MCF 10A (cell line): Measurements from ENCODE around the gene HOXC12. TPM values are rescaled to one million over a fixed set of nuclear protein-coding genes. Genes with fewer than 3 reads are reported as not detected.

ENCODE experiments used
- BruUV-seq: library from RNA; stranded (reverse); fragments of 400-500 nt; replicated peaks from 2 replicates; lab custom pipeline; 2021; lab: Mats Ljungman, UMichigan
- CTCF ChIA-PET: fragments of 300-600 bp; sonication (Branson Sonifier 250); formaldehyde crosslinking; extraction: SDS; loops from one replicate; lab custom pipeline; 2021; ENCODE audit warnings: antibody characterized with exemption, inconsistent platforms; lab: Yijun Ruan, JAX
- POLR2A ChIA-PET: fragments of 300-600, 350-650 bp; sonication (Branson Sonifier 250); formaldehyde crosslinking; extraction: SDS; loops from one replicate; lab custom pipeline; 2020; ENCODE audit warnings: antibody characterized with exemption, inconsistent platforms; lab: Yijun Ruan, JAX
- DNase-seq: peaks from one replicate; pipeline ENCODE4 v3.0.0-alpha.2; 2018; ENCODE audit not compliant: unreplicated experiment
- H3K27ac Mint-ChIP-seq: one replicate; pipeline ENCODE4 v1.8.0; 2022; ENCODE audit warnings: mild to moderate bottlenecking, low read depth, mixed read lengths; ENCODE audit not compliant: unreplicated experiment
- H3K27me3 Mint-ChIP-seq: one replicate; pipeline ENCODE4 v1.8.0; 2022; ENCODE audit warnings: mixed read lengths; ENCODE audit not compliant: insufficient read depth, unreplicated experiment
- H3K36me3 Mint-ChIP-seq: one replicate; pipeline ENCODE4 v1.8.0; 2022; ENCODE audit warnings: mild to moderate bottlenecking, moderate library complexity, mixed read lengths; ENCODE audit not compliant: insufficient read depth, unreplicated experiment
- H3K4me1 Mint-ChIP-seq: one replicate; pipeline ENCODE4 v1.8.0; 2022; ENCODE audit warnings: mixed read lengths; ENCODE audit not compliant: insufficient read depth, unreplicated experiment
- H3K4me3 Mint-ChIP-seq: one replicate; pipeline ENCODE4 v1.8.0; 2022; ENCODE audit warnings: mild to moderate bottlenecking, moderate library complexity, mixed read lengths; ENCODE audit not compliant: unreplicated experiment
- H3K9me3 Mint-ChIP-seq: one replicate; pipeline ENCODE4 v1.8.0; 2022; ENCODE audit warnings: mixed read lengths; ENCODE audit not compliant: unreplicated experiment
- CTCF ChIP-seq: fragments of 200-600 bp; IDR thresholded peaks from one replicate; pipeline ENCODE4 v1.8.0; 2022; ENCODE audit warnings: antibody characterized with exemption, mild to moderate bottlenecking; ENCODE audit not compliant: unreplicated experiment
- intact Hi-C: fragments of 100-400 bp; cut with micrococcal nuclease; formaldehyde crosslinking; loops from 2 replicates; pipeline ENCODE4 v1.14.1; 2022
- total RNA-seq: library from RNA; stranded (reverse); gene quantifications from 2 replicates; pipeline ENCODE4 v1.2.3, GENCODE V29; 2022

The HOXC12 gene
- total RNA-seq, 1 experiment from 2014 or later = not detected

GRCh38 chr12:54003625-54004024 is 48.9 kb downstream of the HOXC12 start:
- no peak overlapping the region for H3K4me3 Mint-ChIP-seq
- TF ChIP-seq CTCF = no peak
- POLR2A ChIA-PET = interaction anchor here (0.8 to 0.9 kb wide), 2 partner anchors 65 to 198 kb away, joined by 4 read pairs; partner anchors contain the start of gene HOXC13
- H3K27me3 Mint-ChIP-seq = no peaks in the 10 kb centered on the region
- peaks cover 19% of the 10 kb centered on the region for H3K4me1 Mint-ChIP-seq
- no peak for DNase-seq
- BruUV-seq = no TSS peak
- intact Hi-C loops = loop anchor here (10.0 kb wide), 1 partner anchor 361 kb away; the partner anchor contains the start of gene GPR84
- no peaks in the 10 kb centered on the region for H3K9me3 Mint-ChIP-seq
- CTCF ChIA-PET = interaction anchor here (0.9 to 12.4 kb wide), 7 partner anchors 18 to 257 kb away, joined by 3 to 200 read pairs (median 7); partner anchors contain the start of gene SMUG1
- H3K27ac Mint-ChIP-seq = peak overlapping the region; percentile 3
- H3K36me3 Mint-ChIP-seq = peaks cover 9% of the 10 kb centered on the region

- Mint-ChIP-seq H3K36me3 (peaks cover 9% of the 10 kb centered on the region), H3K27ac (peak overlapping the region; percentile 3), H3K27me3 (no peaks in the 10 kb centered on the region), H3K9me3 (no peaks in the 10 kb centered on the region), H3K4me1 (peaks cover 25% of the 10 kb centered on the region), H3K4me3 (no peak overlapping the region)
- intact Hi-C loops = loop anchor here (10.0 kb wide), 1 partner anchor 361 kb away; the partner anchor contains the start of gene GPR84
- ChIA-PET CTCF (interaction anchor here (0.6 to 12.4 kb wide), 11 partner anchors 17 to 438 kb away, joined by 3 to 200 read pairs (median 4); partner anchors contain the start of gene SMUG1), POLR2A (interaction anchor here (0.8 kb wide), 1 partner anchor 66 kb away, joined by 4 read pairs; the partner anchor contains the start of gene HOXC13)
- no TSS peak for BruUV-seq
- no peak for TF ChIP-seq CTCF
- no peak for DNase-seq
Measured at GRCh38 chr12:54004063-54004840, 49.5 kb downstream of the HOXC12 start.

- no peak overlapping the region for H3K27ac Mint-ChIP-seq
- ChIA-PET POLR2A (interaction anchor here (0.6 to 1.4 kb wide), 2 partner anchors 169 to 1027 kb away, joined by 3 read pairs; no protein-coding TSS in a partner anchor), CTCF (interaction anchor here (0.6 to 12.4 kb wide), 11 partner anchors 13 to 439 kb away, joined by 3 to 200 read pairs (median 4); partner anchors contain the start of gene SMUG1)
- H3K4me1 Mint-ChIP-seq = peaks cover 28% of the 10 kb centered on the region
- H3K4me3 Mint-ChIP-seq = no peak overlapping the region
- no TSS peak for BruUV-seq
- no peaks in the 10 kb centered on the region for H3K9me3 Mint-ChIP-seq
- H3K27me3 Mint-ChIP-seq = no peaks in the 10 kb centered on the region
- intact Hi-C loops = loop anchor here (10.0 kb wide), 1 partner anchor 360 kb away; the partner anchor contains the start of gene GPR84
- DNase-seq = no peak
- TF ChIP-seq CTCF = no peak
- peaks cover 9% of the 10 kb centered on the region for H3K36me3 Mint-ChIP-seq
Measured at GRCh38 chr12:54004841-54005530, 50.3 kb downstream of the HOXC12 start.
